ENCODE data around the gene VAV1. TPM values are rescaled to one million over a fixed set of nuclear protein-coding genes. Genes with fewer than 3 reads are reported as not detected.

Gene VAV1
- total and polyA plus RNA-seq, 2 experiments from 2014 or later, result 0.82 to 1.8 TPM

DNA sequence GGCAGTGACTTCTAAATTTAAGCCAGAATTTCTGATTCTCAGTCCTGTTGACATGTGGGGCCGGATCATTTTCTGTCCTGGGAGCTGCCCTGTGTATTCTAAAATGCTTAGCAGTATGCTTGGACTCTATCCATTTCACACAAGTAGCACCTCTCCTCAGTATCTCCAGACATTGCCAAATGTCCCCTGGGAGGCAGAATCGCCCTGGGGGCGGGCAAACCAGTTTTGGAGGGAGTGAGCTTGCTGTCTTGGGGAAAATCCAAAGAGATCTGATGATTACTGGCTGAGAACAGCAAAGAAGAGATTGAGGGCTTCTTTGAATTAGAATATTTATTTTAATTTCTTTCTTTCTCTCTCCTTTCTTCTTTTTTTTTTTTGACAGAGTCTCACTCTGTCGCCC lies 16.4 kb downstream of the VAV1 start:
- H3K27me3 ChIP-seq (ENCODE audit: insufficient read depth), result no peaks in the 10 kb centered on the region
- peaks cover 90% of the 10 kb centered on the region for H3K9me3 Mint-ChIP-seq
- H3K79me2 ChIP-seq (replicated peaks; ENCODE audit: insufficient read depth), result no peaks in the 10 kb centered on the region

More for the DNA sequence above, 16.4 kb downstream of the VAV1 start:
- Mint-ChIP-seq H3K4me3 (no peak overlapping the region), H3K36me3 (ENCODE audit: low read depth) (peaks cover 40% of the 10 kb centered on the region), H3K27me3 (ENCODE audit: insufficient read depth, low read depth, poor library complexity) (peaks cover 6% of the 10 kb centered on the region), H3K4me1 (no peaks in the 10 kb centered on the region), H3K27ac (no peak overlapping the region)
- Histone ChIP-seq H3K4me3 (no peak overlapping the region), H2AFZ (no peak overlapping the region), H4K20me1 (replicated peaks; ENCODE audit: insufficient read depth) (no peaks in the 10 kb centered on the region), H3K9me2 (ENCODE audit: insufficient read depth) (no peaks in the 10 kb centered on the region), H3K27ac (ENCODE audit: low read depth) (no peak overlapping the region), H3K36me3 (ENCODE audit: insufficient read depth) (no peaks in the 10 kb centered on the region), H3K4me1 (ENCODE audit: insufficient read depth) (no peaks in the 10 kb centered on the region), H3K4me2 (no peak overlapping the region), H3F3A (replicated peaks; ENCODE audit: low read depth) (no peaks in the 10 kb centered on the region)
- TF ChIP-seq, protein P1, sequence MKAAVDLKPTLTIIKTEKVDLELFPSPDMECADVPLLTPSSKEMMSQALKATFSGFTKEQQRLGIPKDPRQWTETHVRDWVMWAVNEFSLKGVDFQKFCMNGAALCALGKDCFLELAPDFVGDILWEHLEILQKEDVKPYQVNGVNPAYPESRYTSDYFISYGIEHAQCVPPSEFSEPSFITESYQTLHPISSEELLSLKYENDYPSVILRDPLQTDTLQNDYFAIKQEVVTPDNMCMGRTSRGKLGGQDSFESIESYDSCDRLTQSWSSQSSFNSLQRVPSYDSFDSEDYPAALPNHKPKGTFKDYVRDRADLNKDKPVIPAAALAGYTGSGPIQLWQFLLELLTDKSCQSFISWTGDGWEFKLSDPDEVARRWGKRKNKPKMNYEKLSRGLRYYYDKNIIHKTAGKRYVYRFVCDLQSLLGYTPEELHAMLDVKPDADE (IDR thresholded peaks at IDR 0.05), result no peak
- TF ChIP-seq ZNF114 (CRISPR knock-in tag; IDR thresholded peaks at IDR 0.05) (no peak), STAT1 (IDR thresholded peaks at IDR 0.05; ENCODE audit: unreplicated experiment) (no peak), NANOG (IDR thresholded peaks at IDR 0.05; ENCODE audit: borderline replicate concordance) (no peak), POLR2AphosphoS5 (IDR thresholded peaks at IDR 0.05; ENCODE audit: low read depth) (no peak), EZH2phosphoT487 (IDR thresholded peaks at IDR 0.05; ENCODE audit: unreplicated experiment) (no peak), JUNB (IDR thresholded peaks at IDR 0.05; ENCODE audit: unreplicated experiment) (no peak), CREB1 (CRISPR knock-in tag; IDR thresholded peaks at IDR 0.05; ENCODE audit: low read depth) (no peak)
- TF ChIP-seq, protein P2, sequence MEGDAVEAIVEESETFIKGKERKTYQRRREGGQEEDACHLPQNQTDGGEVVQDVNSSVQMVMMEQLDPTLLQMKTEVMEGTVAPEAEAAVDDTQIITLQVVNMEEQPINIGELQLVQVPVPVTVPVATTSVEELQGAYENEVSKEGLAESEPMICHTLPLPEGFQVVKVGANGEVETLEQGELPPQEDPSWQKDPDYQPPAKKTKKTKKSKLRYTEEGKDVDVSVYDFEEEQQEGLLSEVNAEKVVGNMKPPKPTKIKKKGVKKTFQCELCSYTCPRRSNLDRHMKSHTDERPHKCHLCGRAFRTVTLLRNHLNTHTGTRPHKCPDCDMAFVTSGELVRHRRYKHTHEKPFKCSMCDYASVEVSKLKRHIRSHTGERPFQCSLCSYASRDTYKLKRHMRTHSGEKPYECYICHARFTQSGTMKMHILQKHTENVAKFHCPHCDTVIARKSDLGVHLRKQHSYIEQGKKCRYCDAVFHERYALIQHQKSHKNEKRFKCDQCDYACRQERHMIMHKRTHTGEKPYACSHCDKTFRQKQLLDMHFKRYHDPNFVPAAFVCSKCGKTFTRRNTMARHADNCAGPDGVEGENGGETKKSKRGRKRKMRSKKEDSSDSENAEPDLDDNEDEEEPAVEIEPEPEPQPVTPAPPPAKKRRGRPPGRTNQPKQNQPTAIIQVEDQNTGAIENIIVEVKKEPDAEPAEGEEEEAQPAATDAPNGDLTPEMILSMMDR (conservative IDR thresholded peaks at IDR 0.05; ENCODE audit: low read depth in 2 of 2), result no peak
- TF ChIP-seq, protein P3, sequence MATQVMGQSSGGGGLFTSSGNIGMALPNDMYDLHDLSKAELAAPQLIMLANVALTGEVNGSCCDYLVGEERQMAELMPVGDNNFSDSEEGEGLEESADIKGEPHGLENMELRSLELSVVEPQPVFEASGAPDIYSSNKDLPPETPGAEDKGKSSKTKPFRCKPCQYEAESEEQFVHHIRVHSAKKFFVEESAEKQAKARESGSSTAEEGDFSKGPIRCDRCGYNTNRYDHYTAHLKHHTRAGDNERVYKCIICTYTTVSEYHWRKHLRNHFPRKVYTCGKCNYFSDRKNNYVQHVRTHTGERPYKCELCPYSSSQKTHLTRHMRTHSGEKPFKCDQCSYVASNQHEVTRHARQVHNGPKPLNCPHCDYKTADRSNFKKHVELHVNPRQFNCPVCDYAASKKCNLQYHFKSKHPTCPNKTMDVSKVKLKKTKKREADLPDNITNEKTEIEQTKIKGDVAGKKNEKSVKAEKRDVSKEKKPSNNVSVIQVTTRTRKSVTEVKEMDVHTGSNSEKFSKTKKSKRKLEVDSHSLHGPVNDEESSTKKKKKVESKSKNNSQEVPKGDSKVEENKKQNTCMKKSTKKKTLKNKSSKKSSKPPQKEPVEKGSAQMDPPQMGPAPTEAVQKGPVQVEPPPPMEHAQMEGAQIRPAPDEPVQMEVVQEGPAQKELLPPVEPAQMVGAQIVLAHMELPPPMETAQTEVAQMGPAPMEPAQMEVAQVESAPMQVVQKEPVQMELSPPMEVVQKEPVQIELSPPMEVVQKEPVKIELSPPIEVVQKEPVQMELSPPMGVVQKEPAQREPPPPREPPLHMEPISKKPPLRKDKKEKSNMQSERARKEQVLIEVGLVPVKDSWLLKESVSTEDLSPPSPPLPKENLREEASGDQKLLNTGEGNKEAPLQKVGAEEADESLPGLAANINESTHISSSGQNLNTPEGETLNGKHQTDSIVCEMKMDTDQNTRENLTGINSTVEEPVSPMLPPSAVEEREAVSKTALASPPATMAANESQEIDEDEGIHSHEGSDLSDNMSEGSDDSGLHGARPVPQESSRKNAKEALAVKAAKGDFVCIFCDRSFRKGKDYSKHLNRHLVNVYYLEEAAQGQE (IDR thresholded peaks at IDR 0.05; ENCODE audit: unreplicated experiment), result no peak
- TF ChIP-seq, protein P4, sequence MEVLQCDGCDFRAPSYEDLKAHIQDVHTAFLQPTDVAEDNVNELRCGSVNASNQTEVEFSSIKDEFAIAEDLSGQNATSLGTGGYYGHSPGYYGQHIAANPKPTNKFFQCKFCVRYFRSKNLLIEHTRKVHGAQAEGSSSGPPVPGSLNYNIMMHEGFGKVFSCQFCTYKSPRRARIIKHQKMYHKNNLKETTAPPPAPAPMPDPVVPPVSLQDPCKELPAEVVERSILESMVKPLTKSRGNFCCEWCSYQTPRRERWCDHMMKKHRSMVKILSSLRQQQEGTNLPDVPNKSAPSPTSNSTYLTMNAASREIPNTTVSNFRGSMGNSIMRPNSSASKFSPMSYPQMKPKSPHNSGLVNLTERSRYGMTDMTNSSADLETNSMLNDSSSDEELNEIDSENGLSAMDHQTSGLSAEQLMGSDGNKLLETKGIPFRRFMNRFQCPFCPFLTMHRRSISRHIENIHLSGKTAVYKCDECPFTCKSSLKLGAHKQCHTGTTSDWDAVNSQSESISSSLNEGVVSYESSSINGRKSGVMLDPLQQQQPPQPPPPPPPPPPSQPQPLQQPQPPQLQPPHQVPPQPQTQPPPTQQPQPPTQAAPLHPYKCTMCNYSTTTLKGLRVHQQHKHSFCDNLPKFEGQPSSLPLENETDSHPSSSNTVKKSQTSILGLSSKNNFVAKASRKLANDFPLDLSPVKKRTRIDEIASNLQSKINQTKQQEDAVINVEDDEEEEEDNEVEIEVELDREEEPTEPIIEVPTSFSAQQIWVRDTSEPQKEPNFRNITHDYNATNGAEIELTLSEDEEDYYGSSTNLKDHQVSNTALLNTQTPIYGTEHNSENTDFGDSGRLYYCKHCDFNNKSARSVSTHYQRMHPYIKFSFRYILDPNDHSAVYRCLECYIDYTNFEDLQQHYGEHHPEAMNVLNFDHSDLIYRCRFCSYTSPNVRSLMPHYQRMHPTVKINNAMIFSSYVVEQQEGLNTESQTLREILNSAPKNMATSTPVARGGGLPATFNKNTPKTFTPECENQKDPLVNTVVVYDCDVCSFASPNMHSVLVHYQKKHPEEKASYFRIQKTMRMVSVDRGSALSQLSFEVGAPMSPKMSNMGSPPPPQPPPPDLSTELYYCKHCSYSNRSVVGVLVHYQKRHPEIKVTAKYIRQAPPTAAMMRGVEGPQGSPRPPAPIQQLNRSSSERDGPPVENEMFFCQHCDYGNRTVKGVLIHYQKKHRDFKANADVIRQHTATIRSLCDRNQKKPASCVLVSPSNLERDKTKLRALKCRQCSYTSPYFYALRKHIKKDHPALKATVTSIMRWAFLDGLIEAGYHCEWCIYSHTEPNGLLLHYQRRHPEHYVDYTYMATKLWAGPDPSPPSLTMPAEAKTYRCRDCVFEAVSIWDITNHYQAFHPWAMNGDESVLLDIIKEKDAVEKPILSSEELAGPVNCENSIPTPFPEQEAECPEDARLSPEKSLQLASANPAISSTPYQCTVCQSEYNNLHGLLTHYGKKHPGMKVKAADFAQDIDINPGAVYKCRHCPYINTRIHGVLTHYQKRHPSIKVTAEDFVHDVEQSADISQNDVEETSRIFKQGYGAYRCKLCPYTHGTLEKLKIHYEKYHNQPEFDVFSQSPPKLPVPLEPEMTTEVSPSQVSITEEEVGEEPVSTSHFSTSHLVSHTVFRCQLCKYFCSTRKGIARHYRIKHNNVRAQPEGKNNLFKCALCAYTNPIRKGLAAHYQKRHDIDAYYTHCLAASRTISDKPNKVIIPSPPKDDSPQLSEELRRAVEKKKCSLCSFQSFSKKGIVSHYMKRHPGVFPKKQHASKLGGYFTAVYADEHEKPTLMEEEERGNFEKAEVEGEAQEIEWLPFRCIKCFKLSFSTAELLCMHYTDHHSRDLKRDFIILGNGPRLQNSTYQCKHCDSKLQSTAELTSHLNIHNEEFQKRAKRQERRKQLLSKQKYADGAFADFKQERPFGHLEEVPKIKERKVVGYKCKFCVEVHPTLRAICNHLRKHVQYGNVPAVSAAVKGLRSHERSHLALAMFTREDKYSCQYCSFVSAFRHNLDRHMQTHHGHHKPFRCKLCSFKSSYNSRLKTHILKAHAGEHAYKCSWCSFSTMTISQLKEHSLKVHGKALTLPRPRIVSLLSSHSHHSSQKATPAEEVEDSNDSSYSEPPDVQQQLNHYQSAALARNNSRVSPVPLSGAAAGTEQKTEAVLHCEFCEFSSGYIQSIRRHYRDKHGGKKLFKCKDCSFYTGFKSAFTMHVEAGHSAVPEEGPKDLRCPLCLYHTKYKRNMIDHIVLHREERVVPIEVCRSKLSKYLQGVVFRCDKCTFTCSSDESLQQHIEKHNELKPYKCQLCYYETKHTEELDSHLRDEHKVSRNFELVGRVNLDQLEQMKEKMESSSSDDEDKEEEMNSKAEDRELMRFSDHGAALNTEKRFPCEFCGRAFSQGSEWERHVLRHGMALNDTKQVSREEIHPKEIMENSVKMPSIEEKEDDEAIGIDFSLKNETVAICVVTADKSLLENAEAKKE (CRISPR knock-in tag; IDR thresholded peaks at IDR 0.05), result no peak
- DNase-seq (ENCODE audit: low spot score) (no peak), ATAC-seq (no peak)

Data from GM23338 (cell line).